ENCODE results near the gene USP7.

GRCh38 chr16:8858994-8859912, 104.5 kb downstream of the USP7 start:
- TF ChIP-seq CTCF (IDR thresholded peaks at IDR 0.05), result no peak
- TF ChIP-seq POLR2A (IDR thresholded peaks at IDR 0.05), result no peak

Measured in testis (tissue), 2 donors.